Measurements from ENCODE around the gene CFAP54. TPM values are rescaled to one million over a fixed set of nuclear protein-coding genes. Genes with fewer than 3 reads are reported as not detected.
"Not testable (repeated sequence)": the region's sequence is repeated elsewhere in the genome, so short reads cannot be mapped to it uniquely, and the experiment has no call there.

Gene CFAP54
- total RNA-seq, 1 donor from 2014 or later = 9.7 TPM

- DNase-seq (ENCODE audit: low read depth in 2 of 2) = peak; percentile 88 to 90
Measured at GRCh38 chr12:96510306-96510764, 21.0 kb downstream of the CFAP54 start.

GRCh38 chr12:96513166-96513565, 23.8 kb downstream of the CFAP54 start:
- DNase-seq (ENCODE audit: low read depth in 2 of 2) = no peak

- DNase-seq (ENCODE audit: low read depth in 2 of 2) = no peak
Measured at GRCh38 chr12:96513681-96514080, 24.3 kb downstream of the CFAP54 start.

GRCh38 chr12:96514328-96514727, 25.0 kb downstream of the CFAP54 start:
- peak; percentile 60 to 75 for DNase-seq (ENCODE audit: low read depth in 2 of 2)

DNA sequence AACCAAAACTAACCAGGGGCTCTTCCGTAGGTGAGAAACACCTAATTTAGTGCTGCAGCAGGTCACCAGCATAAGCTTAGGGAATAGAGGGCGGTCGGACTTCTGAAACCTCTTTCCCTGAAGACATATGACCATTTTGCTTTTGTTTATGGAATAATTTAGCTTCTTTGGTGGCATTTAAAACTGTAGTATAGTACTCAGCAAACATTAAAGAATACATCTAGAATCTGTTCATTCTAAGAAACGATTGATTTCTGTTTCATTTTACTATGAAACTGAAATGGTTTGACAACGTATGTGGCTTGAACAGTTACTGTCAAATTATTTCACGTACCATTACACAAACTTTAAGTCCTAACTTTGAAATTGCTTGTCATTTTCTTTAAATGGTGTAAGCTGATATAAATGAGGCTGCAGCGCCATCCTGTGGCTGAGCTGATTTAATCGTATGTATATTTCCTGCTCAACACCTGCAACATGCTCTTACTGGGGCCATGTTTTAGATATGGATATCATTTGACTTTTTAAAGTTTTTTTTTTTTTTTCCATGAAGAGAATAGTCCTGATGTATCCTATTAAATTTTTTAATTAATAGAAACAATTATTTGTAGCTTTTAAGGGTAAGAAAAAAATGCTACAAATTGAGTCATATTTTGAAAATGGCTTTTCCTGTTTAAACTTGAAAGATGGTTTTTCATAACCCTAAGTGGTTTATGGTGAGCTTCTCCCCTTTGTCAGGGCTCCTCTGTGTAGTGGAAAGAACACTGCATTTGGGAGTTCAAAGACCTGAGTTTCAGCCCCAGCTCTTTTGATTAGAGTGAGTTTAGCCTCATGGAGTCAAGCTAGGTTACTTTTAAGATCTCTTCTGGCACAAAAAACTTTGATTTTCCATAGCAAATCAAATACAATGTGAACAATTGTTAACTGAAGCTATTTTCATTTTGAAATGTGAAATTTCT, 27.4 kb downstream of the CFAP54 start:
- DNase-seq (ENCODE audit: low read depth in 2 of 2) = peak; percentile 93

DNA sequence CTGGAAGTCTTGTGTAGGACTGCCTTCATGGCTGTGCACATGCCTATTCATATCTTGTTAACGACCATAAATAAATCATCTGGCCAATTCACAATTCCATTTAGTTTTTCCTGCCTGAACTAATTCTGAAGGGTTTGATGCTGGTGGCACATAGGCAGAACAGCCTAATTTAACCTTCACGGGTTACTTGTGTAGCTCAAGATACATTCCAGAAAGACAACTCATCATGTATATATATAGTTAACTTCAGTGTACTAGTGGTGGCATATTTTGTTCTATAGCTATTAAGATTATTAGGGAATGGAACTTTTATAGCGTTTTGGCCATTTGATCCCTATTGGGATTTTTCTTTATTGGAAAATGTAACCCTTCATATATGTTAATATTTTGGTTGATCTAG, 31.4 kb downstream of the CFAP54 start:
- DNase-seq (ENCODE audit: low read depth in 2 of 2) = peak in 1 of 2 donors; percentile 35

DNA sequence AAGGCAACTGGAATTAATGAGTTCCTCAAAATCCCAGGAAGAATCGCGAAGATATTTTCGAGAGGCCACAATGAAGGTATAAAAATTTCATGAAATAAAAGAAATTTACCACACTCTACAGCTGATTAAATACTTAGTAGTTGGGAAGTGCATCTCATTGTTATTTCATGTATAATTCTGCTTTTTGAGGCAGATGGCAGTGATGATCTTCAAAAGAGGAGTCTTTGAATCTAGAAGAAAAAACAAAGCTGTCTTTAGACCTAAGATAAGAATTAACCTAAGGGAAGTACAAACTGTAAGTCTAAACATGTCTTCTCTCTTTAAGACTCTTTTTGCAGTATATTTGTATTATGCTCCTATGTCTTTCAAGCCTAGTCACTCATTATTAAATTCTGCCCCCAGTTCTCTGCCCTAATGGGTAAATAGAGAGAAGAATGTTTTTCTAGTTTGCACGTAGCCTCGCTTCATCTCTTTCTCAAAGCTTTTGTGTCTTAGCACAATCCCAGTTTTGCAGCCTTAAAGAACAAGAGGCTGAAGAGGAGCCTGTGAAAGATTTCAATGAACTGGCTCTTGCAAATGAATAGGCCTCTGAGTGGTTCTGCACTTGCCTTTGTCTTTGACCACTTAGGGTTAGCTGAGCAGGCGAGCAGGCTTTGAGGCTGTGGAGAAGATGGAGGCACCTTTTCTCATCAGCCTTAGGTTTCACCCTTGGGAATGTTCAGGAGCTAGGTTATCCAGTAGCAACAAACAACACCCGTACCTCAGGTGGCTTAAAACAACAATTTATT, 32.7 kb downstream of the CFAP54 start:
- DNase-seq (ENCODE audit: low read depth in 2 of 2) = no peak

GRCh38 chr12:96522690-96523089, 33.3 kb downstream of the CFAP54 start:
- DNase-seq (ENCODE audit: low read depth in 2 of 2) = no peak

GRCh38 chr12:96526110-96526509, 36.7 kb downstream of the CFAP54 start:
- DNase-seq (ENCODE audit: low read depth in 2 of 2) = peak; percentile 50 to 51

GRCh38 chr12:96529912-96530311, 40.5 kb downstream of the CFAP54 start:
- no peak for DNase-seq (ENCODE audit: low read depth in 2 of 2)

DNA sequence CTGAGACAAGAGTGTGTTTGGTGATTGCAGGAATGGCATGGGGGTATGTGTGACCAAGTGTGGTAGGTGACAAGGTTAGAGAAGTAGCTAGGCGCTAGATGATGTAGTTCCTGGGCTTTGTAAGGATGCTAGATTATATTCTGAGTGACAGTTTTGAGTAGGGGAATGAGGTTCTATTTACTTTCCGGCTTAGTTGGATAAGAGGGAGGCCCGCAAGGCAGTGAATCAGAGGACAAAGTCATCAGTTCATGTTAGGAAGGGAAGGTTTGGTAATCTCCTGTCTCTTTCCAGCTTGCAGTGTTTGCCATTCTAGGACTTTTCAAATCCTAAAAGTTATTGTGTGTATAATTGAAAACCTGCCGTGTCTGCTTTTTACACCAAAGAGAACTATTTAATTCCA, 45.0 kb downstream of the CFAP54 start:
- DNase-seq (ENCODE audit: low read depth in 2 of 2) = no peak

DNA sequence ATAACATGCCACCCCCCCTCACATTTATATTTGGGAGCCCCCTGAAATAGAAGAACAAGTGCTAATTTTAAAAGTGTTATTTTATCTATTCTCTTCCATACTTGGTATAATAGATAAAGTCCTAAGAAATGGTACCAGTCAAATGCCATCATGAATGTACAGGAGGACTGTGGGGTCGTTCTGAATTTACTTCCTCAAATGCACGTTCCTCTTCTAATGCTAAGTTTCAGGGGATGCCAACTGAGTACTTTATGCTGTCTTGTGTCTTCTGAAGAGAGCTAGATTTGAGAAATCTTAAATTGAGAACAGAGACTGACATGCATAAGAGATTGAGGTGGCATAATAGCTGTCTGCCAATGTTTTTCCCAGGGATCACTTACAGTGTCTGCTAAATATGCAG, 59.0 kb downstream of the CFAP54 start:
- DNase-seq (ENCODE audit: low read depth in 2 of 2) = no peak

GRCh38 chr12:96549341-96549740, 60.0 kb downstream of the CFAP54 start:
- no peak for DNase-seq (ENCODE audit: low read depth in 2 of 2)

DNA sequence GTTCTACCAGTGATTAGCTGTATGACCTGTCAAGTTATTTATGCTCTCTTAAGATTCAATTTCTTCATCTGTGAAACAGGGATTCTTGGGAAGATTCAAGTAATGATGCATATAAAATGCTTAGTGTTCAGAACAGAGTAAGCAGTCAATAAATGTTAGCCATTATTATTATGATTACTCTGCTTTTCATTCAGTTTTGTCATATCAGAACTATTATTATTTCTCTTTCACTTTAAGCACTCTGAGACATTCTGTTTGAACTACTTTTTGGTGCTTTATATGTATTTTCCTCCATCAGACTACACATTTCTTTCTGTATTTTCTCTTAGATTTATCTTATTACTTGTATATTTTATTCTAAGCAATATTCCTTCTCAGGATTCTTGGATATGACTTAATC, 81.2 kb downstream of the CFAP54 start:
- no peak for DNase-seq (ENCODE audit: low read depth in 2 of 2)

GRCh38 chr12:96571101-96571862, 81.9 kb downstream of the CFAP54 start:
- DNase-seq (ENCODE audit: low read depth in 2 of 2) = no peak

DNA sequence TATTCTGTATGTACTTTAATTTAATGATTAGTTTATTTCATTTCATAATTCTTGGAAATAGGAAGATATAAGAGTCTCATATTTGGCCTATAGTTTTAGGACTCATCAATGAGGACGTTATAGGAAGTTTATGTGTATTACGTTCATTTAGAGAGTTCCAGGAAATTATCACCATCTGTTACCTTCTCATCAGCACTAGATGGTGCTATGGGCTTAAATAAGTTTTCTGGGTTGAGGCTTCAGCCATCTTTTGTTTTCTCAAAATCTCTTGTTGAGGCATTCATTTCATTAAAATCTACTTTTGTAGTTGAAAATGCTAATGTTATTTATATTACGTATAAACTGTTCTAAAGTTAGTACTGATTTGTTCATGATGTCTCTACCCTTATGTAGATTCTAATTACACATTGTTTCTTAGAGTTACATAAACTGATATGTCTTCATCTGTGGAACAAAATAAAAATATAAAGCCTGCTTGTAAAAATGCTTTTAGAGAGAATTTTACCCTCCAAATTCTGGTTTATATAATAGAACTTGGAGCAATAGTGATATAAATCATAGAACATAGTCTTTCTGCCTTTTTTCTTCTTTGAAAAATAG, 89.2 kb downstream of the CFAP54 start:
- DNase-seq (ENCODE audit: low read depth in 2 of 2) = peak; percentile 74 to 75

DNA sequence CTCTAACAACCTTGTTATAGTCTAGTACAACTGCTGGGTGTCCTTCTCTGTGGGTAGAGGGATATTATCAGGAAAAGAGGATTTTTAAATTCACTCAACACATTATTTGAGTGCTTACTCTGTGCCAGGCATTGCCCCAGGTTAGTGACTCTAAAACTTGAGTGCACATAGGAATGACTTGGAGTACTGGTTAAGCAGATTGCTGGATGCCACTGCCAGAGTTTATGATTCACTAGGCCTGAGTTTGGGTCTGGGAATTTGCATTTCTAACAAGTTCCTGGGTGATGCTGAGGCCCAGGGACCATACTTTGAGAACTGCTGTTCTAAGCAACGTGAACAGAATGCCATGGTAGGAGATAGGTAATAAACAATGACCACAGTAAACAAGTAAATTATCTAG, 96.6 kb downstream of the CFAP54 start:
- DNase-seq (ENCODE audit: low read depth in 2 of 2) = no peak

GRCh38 chr12:96587691-96588090, 98.3 kb downstream of the CFAP54 start:
- peak in 1 of 2 donors; percentile 69 for DNase-seq (ENCODE audit: low read depth in 2 of 2)

DNA sequence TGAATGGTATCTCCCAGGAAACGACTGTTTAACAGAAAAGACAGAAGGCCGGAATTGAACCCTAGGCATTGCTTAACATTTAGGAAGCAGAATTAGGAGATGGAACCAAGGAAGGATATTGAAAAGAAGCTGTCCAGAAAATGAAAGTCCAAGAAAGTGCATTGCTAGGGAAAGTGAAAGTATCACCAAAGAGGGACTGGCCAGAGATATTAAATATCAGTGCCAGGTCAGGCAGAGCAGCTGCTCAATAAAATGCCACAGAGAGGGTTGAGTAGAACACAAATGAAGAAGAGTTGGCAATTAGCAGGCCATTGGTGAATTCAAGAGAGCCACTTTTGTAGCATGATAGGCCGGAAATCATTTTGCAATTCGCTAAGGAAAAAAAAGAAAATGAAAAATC, 101.6 kb downstream of the CFAP54 start:
- DNase-seq (ENCODE audit: low read depth in 2 of 2) = peak in 1 of 2 donors; percentile 14

DNA sequence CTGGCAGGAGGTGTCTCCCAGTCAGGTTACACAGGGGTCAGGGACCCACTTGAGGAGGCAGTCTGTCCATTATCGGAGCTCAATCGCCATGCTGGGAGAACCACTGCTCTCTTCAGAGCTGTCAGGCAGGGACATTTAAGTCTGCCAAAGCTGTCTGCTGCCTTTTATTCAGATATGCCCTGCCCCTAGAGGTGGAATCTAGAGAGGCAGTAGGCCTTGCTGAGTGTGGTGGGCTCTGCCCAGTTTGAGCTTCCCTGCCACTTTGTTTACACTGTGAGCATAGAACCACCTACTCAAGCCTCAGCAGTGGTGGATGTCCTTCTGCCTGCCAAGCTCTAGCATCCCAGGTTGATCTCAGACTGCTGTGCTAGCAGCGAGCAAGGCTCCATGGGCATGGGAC, 115.0 kb downstream of the CFAP54 start:
- not testable (repeated sequence) for DNase-seq (ENCODE audit: low read depth in 2 of 2)

DNA sequence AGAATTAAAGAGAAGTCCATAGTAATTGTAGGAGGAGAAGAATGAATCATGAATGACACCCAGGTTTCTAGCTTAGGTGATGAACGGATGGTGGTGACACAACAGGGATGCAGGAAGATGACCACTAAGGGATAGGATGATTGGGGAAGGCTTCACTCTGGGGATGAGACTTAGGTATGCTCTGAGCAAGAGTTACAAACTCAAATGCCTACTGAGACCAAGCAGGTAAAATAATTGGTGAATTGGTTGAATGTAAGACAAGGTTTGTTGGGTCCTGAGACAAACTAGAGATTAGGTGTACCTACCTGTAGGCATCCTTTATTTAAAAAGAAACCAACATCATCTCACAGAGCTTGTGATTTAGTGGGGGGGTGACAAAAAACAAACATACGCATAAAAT, 116.3 kb downstream of the CFAP54 start:
- no peak for DNase-seq (ENCODE audit: low read depth in 2 of 2)
